DND-41 (cell line): ENCODE measurements around the gene ALDH1A1.

ENCODE experiments used
- CTCF ChIP-seq: IDR thresholded peaks from 2 replicates; pipeline ENCODE4 v1.5.1; 2012; ENCODE audit warnings: borderline replicate concordance, low read length, moderate library complexity, mild to moderate bottlenecking; ENCODE audit not compliant: poor library complexity, severe bottlenecking; ENCODE audit errors: extremely low read depth
- EZH2 ChIP-seq: IDR thresholded peaks from 3 replicates; pipeline ENCODE4 v1.6.1; 2012; ENCODE audit warnings: borderline replicate concordance, low read depth, mild to moderate bottlenecking, moderate library complexity, low read length, inconsistent platforms; ENCODE audit not compliant: severe bottlenecking

- TF ChIP-seq CTCF (no peak), EZH2 (no peak)
These were observed 1.9 kb downstream of the ALDH1A1 start for GRCh38 chr9:72950875-72951442.
